ENCODE data around the gene ADGRG1.

Gene ADGRG1

GRCh38 chr16:57688487-57688986 lies 60.1 kb downstream of the ADGRG1 start:
- no peak for DNase-seq (ENCODE audit: low read depth)
- H3K4me3 ChIP-seq (ENCODE audit: low read length): no peak overlapping the region
- TF ChIP-seq CTCF (IDR thresholded peaks at IDR 0.05; ENCODE audit: insufficient read depth, low read depth, low read length, missing control alignments): no peak

GRCh38 chr16:57688987-57689761 lies 60.7 kb downstream of the ADGRG1 start:
- TF ChIP-seq CTCF (IDR thresholded peaks at IDR 0.05; ENCODE audit: insufficient read depth, low read depth, low read length, missing control alignments): no peak
- H3K4me3 ChIP-seq (ENCODE audit: low read length): no peak overlapping the region
- DNase-seq (ENCODE audit: low read depth): no peak

- H3K4me3 ChIP-seq (ENCODE audit: low read length): no peak overlapping the region
- TF ChIP-seq CTCF (IDR thresholded peaks at IDR 0.05; ENCODE audit: insufficient read depth, low read depth, low read length, missing control alignments): no peak
- DNase-seq (ENCODE audit: low read depth): no peak
Measured at GRCh38 chr16:57689762-57690558, 61.5 kb downstream of the ADGRG1 start.

DNA sequence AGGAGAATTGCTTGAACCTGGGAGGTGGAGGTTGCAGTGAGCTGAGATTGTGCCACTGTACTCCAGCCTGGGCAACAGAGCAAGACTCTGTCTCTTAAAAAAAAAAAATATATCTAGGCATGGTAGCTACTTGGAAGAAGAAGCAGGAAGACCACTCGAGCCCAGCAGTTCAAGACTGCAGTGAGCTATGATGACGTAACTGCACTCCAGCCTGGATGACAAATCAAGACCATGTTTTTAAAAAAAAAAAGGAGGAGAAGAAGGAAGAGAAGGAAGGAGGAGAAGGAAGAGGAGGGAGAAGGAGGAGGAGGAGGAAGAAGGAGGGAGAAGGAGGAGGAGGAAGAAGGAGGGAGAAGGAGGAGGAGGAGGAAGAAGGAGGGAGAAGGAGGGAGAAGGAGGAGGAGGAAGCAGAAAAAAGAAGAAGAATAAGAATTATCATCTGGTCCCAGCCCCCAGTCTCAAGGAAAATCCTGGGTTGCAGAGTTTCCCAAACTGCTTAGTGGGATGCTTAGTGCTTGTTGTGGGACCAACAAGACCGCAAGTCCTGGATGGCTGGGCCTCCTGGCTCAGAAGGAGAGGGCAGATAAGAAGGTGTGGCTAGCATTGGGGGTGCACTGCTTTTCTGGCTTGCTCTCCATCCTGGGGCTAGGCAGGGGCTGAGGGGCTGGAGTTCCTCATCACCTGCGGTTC lies 62.5 kb downstream of the ADGRG1 start:
- no peak for DNase-seq (ENCODE audit: low read depth)
- TF ChIP-seq CTCF (IDR thresholded peaks at IDR 0.05; ENCODE audit: insufficient read depth, low read depth, low read length, missing control alignments): no peak
- no peak overlapping the region for H3K4me3 ChIP-seq (ENCODE audit: low read length)

DNA sequence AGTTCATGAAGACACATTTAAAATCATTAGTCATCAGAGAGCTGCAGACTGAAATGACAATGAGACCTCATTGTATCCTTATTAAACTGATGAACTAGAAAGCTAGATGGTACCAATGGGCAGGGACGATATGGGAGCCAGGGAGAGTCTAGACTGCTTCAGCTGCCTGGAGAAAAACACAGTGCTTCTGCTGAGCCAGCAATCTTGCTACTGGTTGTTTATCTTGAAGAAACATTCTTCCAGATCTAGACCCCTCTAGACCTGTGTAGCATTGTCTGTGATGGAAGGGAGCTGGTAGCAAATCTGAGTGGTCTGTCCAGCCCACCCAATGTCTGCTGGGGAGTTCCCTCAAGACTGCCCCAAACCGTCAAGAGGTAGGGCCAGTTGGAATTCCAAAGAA lies 64.2 kb downstream of the ADGRG1 start:
- no peak for TF ChIP-seq CTCF (IDR thresholded peaks at IDR 0.05; ENCODE audit: insufficient read depth, low read depth, low read length, missing control alignments)
- no peak overlapping the region for H3K4me3 ChIP-seq (ENCODE audit: low read length)

DNA sequence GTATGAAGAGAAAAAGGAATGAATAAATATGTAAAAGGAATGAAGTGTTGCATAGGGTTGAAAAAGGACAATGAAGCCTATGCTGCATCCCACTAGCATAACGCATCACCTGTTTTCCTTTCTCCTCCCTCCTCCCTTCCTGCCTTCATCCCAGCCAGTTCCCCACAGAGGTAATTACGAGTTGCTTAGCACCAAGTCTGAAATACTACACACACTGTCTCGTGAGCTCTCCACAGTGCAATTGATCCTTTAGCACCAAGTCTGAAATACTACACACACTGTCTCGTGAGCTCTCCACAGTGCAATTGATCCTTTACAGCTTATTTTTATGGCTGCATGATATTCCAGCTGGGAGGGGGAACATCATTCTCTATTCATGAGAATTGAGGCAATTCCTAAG lies 65.1 kb downstream of the ADGRG1 start:
- no peak overlapping the region for H3K4me3 ChIP-seq (ENCODE audit: low read length)
- no peak for TF ChIP-seq CTCF (IDR thresholded peaks at IDR 0.05; ENCODE audit: insufficient read depth, low read depth, low read length, missing control alignments)
- no peak for DNase-seq (ENCODE audit: low read depth)

More for the DNA sequence above, 64.2 kb downstream of the ADGRG1 start:
- DNase-seq (ENCODE audit: low read depth): no peak

All from epithelial cell of esophagus (primary cell).